COLO668 (cell line): ENCODE measurements around the gene TMSB15C.
"Not testable (repeated sequence)": the region's sequence is repeated elsewhere in the genome, so short reads cannot be mapped to it uniquely, and the experiment has no call there.

Source experiments
- DNase-seq: peaks from one replicate; lab custom pipeline; 2025; ENCODE audit not compliant: unreplicated experiment; lab: John Stamatoyannopoulos, UW

Gene TMSB15C

GRCh38 chrX:104075778-104076445 is at the start of gene TMSB15C:
TSS of gene TMSB15C (minus strand) at chrX:104076236.
- DNase-seq = not testable (repeated sequence)

GRCh38 chrX:104122829-104123228 is 46.8 kb upstream of the TMSB15C start:
- DNase-seq = no peak

GRCh38 chrX:104118765-104119164 is 42.7 kb upstream of the TMSB15C start:
- DNase-seq = peak; percentile 26

GRCh38 chrX:104117759-104118158 is 41.7 kb upstream of the TMSB15C start:
- no peak for DNase-seq

GRCh38 chrX:104113222-104113965 is 37.4 kb upstream of the TMSB15C start:
- peak; percentile 36 for DNase-seq

- peak; percentile 50 for DNase-seq
Measured at GRCh38 chrX:104112326-104112951, 36.4 kb upstream of the TMSB15C start, which contains the start of gene ZCCHC18. TSS of gene ZCCHC18 (plus strand) at chrX:104112523. CDS start at chrX:104114112, 1,589 bp downstream.

GRCh38 chrX:104110491-104111240 is 34.6 kb upstream of the TMSB15C start:
- DNase-seq = not testable (repeated sequence)

GRCh38 chrX:104108955-104109354 is 32.9 kb upstream of the TMSB15C start:
- no peak for DNase-seq

GRCh38 chrX:104105330-104106262 is 29.6 kb upstream of the TMSB15C start:
- DNase-seq = no peak

GRCh38 chrX:104104676-104105075 is 28.6 kb upstream of the TMSB15C start:
- no peak for DNase-seq

GRCh38 chrX:104098919-104099318 is 22.9 kb upstream of the TMSB15C start:
- DNase-seq = no peak

GRCh38 chrX:104098151-104098808 is 22.2 kb upstream of the TMSB15C start:
- DNase-seq = peak; percentile 26

- no peak for DNase-seq
Measured at GRCh38 chrX:104085919-104086318, 9.9 kb upstream of the TMSB15C start.

- DNase-seq = no peak
Measured at GRCh38 chrX:104085477-104085876, 9.4 kb upstream of the TMSB15C start.

GRCh38 chrX:104084534-104085277 is 8.7 kb upstream of the TMSB15C start:
- DNase-seq = no peak

- DNase-seq = no peak
Measured at GRCh38 chrX:104084063-104084462, 8.0 kb upstream of the TMSB15C start.

- DNase-seq = not testable (repeated sequence)
Measured at GRCh38 chrX:104077854-104078253, 1.8 kb upstream of the TMSB15C start.

GRCh38 chrX:104062636-104063035 is 13.4 kb downstream of the TMSB15C start:
- DNase-seq = not testable (repeated sequence)

GRCh38 chrX:104054956-104055355 is 21.1 kb downstream of the TMSB15C start:
- not testable (repeated sequence) for DNase-seq
